Osteocyte (in vitro differentiated cells): ENCODE results near the gene CCDC88C. TPM values are rescaled to one million over a fixed set of nuclear protein-coding genes. Genes with fewer than 3 reads are reported as not detected.

Source experiments
- DNase-seq: peaks from one replicate; pipeline ENCODE4 v3.0.0; 2021; ENCODE audit warnings: mixed read lengths; ENCODE audit not compliant: unreplicated experiment; ENCODE audit errors: extremely low spot score
- H3K27ac Mint-ChIP-seq: one replicate; pipeline ENCODE4 v1.8.0; 2021; ENCODE audit warnings: mild to moderate bottlenecking, mixed read lengths; ENCODE audit not compliant: unreplicated experiment
- H3K27me3 Mint-ChIP-seq: one replicate; pipeline ENCODE4 v1.8.0; 2021; ENCODE audit warnings: mixed read lengths; ENCODE audit not compliant: unreplicated experiment
- H3K36me3 Mint-ChIP-seq: one replicate; pipeline ENCODE4 v1.8.0; 2021; ENCODE audit warnings: mixed read lengths; ENCODE audit not compliant: unreplicated experiment
- H3K4me1 Mint-ChIP-seq: one replicate; pipeline ENCODE4 v1.8.0; 2021; ENCODE audit warnings: mixed read lengths; ENCODE audit not compliant: unreplicated experiment
- H3K4me3 Mint-ChIP-seq: one replicate; pipeline ENCODE4 v1.8.0; 2021; ENCODE audit warnings: mild to moderate bottlenecking, moderate library complexity, mixed read lengths; ENCODE audit not compliant: unreplicated experiment
- H3K9me3 Mint-ChIP-seq: one replicate; pipeline ENCODE4 v1.8.0; 2021; ENCODE audit warnings: mixed read lengths; ENCODE audit not compliant: unreplicated experiment
- total RNA-seq: library from RNA; stranded (reverse); gene quantifications from 2 replicates; pipeline ENCODE4 v1.2.1, GENCODE V29; 2021
- TF ChIP-seq, protein P1 (sequence below): fragments of 200-600 bp; sonication (generic); IDR thresholded peaks from 2 replicates; pipeline ENCODE4 v1.5.0; 2021; ENCODE audit warnings: antibody characterized with exemption, mild to moderate bottlenecking, moderate library complexity

The CCDC88C gene
- total RNA-seq, 1 donor from 2014 or later, result 1.4 TPM

- Mint-ChIP-seq H3K27ac (no peak overlapping the region), H3K4me3 (no peak overlapping the region), H3K27me3 (no peaks in the 10 kb centered on the region), H3K9me3 (no peaks in the 10 kb centered on the region), H3K4me1 (peaks cover 9% of the 10 kb centered on the region), H3K36me3 (no peaks in the 10 kb centered on the region)
- TF ChIP-seq, protein P1, sequence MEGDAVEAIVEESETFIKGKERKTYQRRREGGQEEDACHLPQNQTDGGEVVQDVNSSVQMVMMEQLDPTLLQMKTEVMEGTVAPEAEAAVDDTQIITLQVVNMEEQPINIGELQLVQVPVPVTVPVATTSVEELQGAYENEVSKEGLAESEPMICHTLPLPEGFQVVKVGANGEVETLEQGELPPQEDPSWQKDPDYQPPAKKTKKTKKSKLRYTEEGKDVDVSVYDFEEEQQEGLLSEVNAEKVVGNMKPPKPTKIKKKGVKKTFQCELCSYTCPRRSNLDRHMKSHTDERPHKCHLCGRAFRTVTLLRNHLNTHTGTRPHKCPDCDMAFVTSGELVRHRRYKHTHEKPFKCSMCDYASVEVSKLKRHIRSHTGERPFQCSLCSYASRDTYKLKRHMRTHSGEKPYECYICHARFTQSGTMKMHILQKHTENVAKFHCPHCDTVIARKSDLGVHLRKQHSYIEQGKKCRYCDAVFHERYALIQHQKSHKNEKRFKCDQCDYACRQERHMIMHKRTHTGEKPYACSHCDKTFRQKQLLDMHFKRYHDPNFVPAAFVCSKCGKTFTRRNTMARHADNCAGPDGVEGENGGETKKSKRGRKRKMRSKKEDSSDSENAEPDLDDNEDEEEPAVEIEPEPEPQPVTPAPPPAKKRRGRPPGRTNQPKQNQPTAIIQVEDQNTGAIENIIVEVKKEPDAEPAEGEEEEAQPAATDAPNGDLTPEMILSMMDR, result no peak
- no peak for DNase-seq
Observed at GRCh38 chr14:91398707-91399106, 18.9 kb downstream of the CCDC88C start.

DNA sequence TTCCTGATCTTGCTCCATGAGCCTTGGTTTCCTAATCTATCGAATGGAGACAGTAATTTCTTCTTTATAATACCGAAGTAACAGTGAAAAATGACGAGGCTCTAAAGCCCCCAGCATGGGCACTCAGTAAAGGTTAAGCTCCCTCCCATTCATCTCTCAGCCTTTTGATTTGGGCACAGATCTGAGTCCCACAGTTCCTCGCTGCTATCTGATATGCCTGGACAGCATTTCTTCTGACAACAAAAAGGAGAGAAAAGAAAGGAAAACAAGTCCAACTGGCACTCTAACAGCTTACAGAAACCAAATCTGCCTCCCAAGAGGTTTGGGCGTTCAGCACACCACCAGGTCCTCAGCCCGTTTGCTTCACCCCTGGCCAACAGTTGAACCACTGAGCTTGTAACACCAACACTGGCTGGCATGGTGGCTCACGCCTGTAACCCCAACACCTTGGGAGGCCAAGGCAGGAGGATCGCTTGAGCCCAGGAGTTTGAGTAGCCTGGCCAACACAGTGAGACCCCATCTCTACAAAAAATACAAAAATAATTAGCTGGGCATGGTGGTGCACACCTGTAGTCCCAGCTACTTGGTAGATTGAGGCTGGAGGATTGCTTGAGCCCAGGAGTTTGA, 19.5 kb downstream of the CCDC88C start:
- H3K4me1 Mint-ChIP-seq, result peaks cover 9% of the 10 kb centered on the region

DNA sequence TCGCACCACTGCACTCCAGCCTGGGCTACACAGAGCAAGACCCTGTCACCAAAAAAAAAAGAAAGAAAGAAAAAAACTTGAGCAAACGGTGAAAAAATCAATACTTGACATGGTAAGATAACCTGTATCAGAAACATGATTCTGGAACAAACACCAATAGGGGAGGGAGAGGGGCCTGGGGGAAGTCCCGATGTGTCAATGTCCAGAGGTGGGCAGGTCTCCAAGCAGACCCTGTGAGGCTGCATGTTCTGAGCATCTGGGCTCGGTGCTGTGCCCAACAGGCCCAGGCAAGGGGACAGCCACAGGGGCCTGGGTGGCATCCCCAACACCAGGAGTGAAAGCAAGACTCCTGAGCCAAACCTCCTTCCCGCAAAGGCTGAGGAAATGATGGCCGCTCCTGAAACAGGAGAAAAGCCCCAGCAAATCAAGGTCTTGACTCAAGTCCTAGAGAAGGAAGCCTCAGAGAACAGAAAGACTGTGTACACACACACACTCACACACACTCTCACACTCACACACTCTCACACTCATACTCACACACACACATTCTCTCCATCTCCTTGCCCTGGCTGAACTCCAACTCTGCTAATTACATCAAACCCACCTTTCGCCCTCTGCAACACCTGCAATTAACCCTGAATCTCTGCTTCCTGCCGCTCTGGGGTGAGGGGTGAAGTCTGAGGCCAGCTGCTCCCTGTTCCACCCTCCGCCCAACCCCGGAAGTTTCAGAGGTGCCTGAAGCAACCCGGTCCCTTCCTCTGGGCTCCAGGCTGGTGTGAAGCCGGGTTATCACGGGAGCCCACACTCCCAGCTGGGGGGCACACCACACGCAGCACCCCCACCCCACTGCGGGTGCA, 20.4 kb downstream of the CCDC88C start:
- no peak overlapping the region for H3K4me3 Mint-ChIP-seq
- DNase-seq, result no peak
- H3K4me1 Mint-ChIP-seq, result peaks cover 9% of the 10 kb centered on the region
- H3K27ac Mint-ChIP-seq, result no peak overlapping the region
- H3K27me3 Mint-ChIP-seq, result no peaks in the 10 kb centered on the region
- H3K9me3 Mint-ChIP-seq, result no peaks in the 10 kb centered on the region
- H3K36me3 Mint-ChIP-seq, result no peaks in the 10 kb centered on the region
- TF ChIP-seq, protein P1, result no peak

More for the DNA sequence above, 19.5 kb downstream of the CCDC88C start:
- H3K27me3 Mint-ChIP-seq, result no peaks in the 10 kb centered on the region
- H3K36me3 Mint-ChIP-seq, result no peaks in the 10 kb centered on the region
- no peak overlapping the region for H3K4me3 Mint-ChIP-seq
- TF ChIP-seq, protein P1, result no peak
- no peak for DNase-seq
- no peaks in the 10 kb centered on the region for H3K9me3 Mint-ChIP-seq
- no peak overlapping the region for H3K27ac Mint-ChIP-seq

GRCh38 chr14:91396013-91396660, 21.5 kb downstream of the CCDC88C start:
- no peak overlapping the region for H3K4me3 Mint-ChIP-seq
- no peaks in the 10 kb centered on the region for H3K9me3 Mint-ChIP-seq
- no peak overlapping the region for H3K27ac Mint-ChIP-seq
- DNase-seq, result no peak
- no peaks in the 10 kb centered on the region for H3K27me3 Mint-ChIP-seq
- peaks cover 9% of the 10 kb centered on the region for H3K4me1 Mint-ChIP-seq
- TF ChIP-seq, protein P1, result no peak
- H3K36me3 Mint-ChIP-seq, result no peaks in the 10 kb centered on the region

GRCh38 chr14:91395466-91395865, 22.2 kb downstream of the CCDC88C start:
- no peaks in the 10 kb centered on the region for H3K9me3 Mint-ChIP-seq
- peaks cover 5% of the 10 kb centered on the region for H3K4me1 Mint-ChIP-seq
- no peak for DNase-seq
- H3K36me3 Mint-ChIP-seq, result no peaks in the 10 kb centered on the region
- no peak overlapping the region for H3K4me3 Mint-ChIP-seq
- TF ChIP-seq, protein P1, result no peak
- no peak overlapping the region for H3K27ac Mint-ChIP-seq
- peaks cover 2% of the 10 kb centered on the region for H3K27me3 Mint-ChIP-seq
